GM18907 (cell line): Measurements from ENCODE around the gene MAML3.

Source experiments
- ATAC-seq: cut with Tn5 transposase; IDR thresholded peaks from one replicate; pipeline ENCODE4 v1.9.1; 2021; ENCODE audit warnings: mild to moderate bottlenecking, moderate library complexity; ENCODE audit not compliant: unreplicated experiment

MAML3 gene

DNA sequence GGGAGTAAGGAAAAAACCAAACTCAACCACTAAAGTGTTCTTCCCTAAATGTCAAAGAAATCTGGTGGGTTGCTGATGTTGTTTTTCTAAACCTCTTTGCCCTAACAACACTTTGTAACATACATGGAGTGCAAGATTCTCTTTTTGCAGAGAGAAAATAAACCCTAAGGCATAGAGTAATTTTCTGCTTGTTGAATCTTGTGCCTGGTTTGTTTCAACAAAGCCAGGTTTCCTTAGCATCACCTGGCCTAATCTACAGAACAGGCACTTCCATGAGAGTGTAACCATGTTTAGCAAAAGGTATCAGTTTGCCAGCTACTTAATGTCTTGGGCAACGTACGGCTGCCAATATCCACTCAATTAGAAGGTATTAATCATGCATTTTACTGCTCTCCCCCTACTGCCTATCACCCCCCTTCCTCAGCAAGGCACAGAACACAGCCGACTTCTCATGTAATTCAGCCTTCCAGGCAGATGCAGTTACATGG is 219.2 kb downstream of the MAML3 start:
- no peak for ATAC-seq

GRCh38 chr4:139934057-139934707 is 219.8 kb downstream of the MAML3 start:
- ATAC-seq, result no peak

DNA sequence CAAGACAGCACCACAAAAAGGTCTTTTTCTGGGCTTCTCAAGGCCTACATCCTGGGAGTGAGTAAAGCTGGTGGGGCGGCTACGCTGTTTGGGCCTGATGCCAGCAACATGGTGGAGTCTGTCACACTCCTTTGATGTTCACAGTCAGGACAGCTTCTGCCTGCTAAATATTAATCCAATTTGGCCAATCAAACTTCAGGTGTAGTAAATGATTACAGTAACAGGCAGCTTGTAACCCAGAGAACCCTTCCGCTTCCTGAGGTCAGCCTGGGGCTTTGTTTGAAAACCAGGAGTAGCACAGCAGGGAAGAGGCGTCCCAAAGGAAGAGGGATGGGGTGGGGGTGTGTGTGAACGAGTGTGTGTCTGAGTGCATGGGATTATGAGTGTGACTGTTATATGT is 220.4 kb downstream of the MAML3 start:
- ATAC-seq, result no peak

DNA sequence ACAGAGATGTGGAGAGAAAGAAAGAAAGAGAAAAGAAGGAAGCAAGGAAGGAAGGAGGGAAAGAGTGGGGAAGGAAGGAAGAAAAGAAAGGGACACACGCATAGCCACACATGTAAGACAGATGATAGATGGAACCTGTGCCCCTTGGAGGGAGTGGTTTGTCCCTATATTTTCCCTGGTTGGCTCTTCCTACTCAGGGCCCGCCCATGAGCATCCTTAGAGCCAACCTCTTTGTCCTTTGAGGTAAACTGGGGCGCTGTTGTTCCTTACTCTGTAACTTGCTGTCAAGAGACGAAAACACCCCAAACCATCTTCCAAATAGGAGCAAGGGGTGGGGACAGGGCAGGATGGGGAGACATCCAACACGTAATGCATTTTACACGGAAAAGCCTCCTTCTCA is 220.9 kb downstream of the MAML3 start:
- no peak for ATAC-seq

- ATAC-seq, result no peak
These were observed 229.2 kb downstream of the MAML3 start for GRCh38 chr4:139924782-139925181.

GRCh38 chr4:139922406-139923024 is 231.5 kb downstream of the MAML3 start:
- no peak for ATAC-seq

DNA sequence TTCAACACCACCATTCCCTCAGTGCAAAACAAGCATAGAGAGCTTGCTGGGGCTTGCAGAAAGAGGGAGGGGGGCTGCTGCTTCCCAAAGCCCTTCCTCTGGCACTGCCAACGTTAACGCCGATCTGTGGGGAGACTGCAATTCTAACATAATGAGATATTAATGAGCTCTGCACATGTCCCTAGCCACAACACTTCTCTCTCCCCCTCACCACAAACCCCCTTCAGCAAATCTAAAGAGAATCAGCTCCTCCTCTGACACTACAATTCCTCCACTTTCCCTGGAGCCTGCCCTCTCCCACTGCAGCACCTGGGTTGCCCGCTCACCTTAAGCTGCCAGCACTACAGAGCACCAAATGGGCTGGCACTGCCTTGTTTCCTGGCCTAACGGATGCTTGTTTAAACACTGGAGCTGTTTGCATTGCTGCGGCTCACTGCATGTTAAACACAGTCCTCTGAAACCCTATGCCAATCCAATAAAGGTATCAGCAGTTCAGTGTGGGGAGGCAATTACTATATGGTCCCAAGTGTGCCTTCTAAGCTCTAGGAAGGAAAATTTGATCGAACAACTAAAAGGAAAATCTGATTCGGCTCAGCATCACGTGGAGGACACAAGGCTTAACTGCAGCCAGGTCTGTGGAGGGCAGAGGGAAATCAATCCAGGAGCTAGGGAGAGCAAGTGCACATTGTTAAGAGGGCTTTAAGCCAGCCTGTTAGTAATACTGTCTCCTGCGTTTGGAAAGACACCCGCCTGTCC is 232.4 kb downstream of the MAML3 start:
- ATAC-seq, result no peak

- ATAC-seq, result no peak
These were observed 233.4 kb downstream of the MAML3 start for GRCh38 chr4:139920486-139921002.

GRCh38 chr4:139919521-139919920 is 234.5 kb downstream of the MAML3 start:
- ATAC-seq, result no peak

DNA sequence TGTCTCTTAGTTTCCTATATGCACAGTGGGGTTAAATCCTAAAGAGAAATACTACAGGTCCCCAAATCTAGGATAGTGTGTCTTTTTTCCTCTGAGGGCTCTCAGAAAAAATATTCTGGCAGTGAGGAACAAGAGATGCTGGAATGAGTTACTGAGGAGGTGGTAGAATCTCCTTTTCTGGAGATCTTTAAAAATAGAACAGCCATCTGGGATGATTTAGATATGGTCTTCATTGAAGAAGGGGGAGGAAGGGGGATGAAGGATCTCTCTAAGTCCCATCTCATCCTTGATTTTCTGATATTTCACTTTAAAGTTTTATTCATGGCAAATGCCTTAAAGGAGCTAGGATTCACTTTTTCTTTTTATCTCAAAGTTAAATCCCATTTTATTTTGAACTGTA is 235.0 kb downstream of the MAML3 start:
- no peak for ATAC-seq

DNA sequence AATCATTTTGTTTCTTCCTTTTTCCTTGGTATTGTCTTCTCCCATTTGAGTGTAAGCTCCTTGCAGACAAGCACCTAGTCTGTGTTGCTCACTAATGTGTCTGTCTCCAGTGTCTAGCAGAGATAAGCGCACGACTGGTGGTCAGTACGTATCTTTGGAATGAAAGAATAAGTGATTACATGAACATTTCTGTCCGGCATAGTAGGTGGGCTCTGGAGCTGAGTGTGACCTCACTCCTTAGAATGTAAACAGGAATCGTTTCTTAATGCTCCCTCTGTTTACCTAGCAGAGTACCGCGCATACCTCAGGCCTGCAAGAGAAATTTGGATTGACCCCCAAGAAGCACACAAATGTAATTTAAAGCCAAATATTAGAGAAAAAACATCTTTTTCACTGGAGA is 235.4 kb downstream of the MAML3 start:
- no peak for ATAC-seq

DNA sequence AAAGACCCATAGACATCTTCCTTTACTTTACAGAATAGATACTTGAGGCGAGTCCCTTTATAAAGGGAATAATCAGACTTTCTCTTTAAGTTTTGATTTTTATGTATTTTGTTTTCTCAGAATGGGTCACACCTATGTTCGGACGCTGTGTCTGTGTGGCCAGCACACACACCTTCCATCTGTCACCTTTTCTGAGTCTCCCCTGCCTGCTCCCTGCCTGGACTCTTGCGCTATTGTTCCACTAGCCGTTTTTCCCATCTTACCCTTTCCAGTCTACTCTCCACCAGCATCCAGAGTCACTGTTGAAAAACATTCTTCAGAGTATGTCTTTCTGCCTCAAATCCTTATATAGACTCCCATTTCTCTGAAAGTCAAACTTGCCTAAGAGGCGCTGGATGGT is 236.1 kb downstream of the MAML3 start:
- no peak for ATAC-seq

- ATAC-seq, result no peak
These were observed 237.9 kb downstream of the MAML3 start for GRCh38 chr4:139916041-139916440.

GRCh38 chr4:139915037-139915436 is 238.9 kb downstream of the MAML3 start:
- ATAC-seq, result no peak

DNA sequence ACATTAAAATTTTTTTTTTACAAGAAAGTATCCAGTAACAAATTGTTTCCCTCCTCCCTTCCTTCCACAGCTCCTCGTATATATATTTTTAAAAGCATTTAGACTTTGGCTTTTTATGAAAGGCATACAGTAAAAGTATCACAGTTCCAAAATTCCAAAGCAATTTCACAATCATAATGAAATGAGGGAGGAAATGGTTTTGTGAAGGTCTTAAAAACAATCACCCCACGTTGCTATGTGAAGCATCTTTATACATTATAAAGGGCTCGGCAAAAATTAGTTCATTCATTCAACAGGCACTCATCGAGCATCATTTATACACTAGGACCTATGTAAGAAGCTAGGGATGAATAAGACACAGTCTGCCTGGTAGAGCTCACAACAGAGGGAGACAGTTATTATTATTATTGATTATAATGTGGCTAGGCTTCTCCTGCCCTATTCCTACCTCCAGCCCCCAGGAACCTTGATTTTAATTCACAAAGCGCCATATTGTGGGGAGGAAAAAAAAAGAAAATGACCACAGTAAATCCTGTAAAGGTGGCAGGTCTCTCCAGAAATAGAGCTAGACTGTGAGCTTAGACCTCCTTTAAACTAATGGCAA is 239.9 kb downstream of the MAML3 start:
- no peak for ATAC-seq

- ATAC-seq, result no peak
These were observed 240.5 kb downstream of the MAML3 start for GRCh38 chr4:139913398-139913990.

DNA sequence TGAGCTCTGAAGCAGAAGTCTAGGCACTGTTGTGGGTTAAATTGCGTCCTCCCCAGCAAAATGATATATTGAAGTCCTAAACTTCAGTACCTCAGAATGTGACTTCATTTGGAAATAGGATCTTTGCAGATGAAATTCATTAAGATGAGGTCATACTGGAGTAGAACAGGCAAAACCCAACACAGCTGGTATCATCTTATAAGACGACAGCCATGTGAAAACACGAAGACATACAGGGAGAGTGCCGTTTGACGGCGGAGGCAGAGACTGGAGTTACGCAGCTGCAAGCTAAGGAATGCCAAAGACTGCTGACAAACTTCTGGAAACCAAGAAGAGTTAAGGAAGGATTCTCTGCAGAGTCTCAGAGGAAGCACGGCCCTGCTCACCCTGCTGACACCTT is 241.5 kb downstream of the MAML3 start:
- no peak for ATAC-seq

- ATAC-seq, result no peak
These were observed 243.9 kb downstream of the MAML3 start for GRCh38 chr4:139910106-139910505.

DNA sequence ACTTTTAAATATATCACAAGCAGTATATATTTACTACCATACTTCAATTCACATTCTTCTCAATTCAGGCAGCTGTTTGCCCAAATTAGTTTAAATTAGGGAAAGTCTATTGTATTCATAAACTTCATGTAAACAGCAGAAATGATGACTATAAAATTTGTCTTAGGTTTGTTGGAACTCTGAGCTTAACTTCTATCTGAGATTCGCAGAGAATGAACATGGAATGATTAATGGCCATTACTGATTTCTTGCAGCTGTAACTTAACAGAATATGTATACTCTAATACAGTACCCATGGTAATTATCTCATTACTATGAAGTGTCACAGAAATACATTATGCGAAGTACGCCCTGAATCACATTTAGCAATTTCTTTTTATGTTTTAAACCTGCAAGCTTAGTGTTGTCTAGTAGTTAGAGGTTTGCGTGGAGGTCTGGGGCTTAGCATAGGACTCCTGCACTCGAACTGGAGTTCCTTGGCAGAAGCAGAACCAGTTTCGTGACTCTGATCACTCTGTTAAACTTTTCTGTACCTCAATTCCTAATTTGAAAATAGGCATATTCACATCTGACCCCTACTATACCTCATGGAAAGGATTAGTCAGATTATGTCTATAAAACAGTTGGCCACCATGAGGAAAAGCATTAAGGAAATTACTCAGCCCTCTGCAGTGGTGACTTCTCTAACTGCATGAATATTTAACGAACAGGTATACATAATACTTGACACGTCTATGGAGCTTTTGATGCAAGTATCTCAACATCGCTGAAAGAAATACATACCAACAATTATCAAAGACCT is 245.1 kb downstream of the MAML3 start:
- ATAC-seq, result no peak
